Epidermal melanocyte (primary cell): Measurements from ENCODE around the gene MYH9.
A peak's percentile ranks its signal among the peaks of the same experiment; 100 is the strongest.
"Not testable (repeated sequence)": the region's sequence is repeated elsewhere in the genome, so short reads cannot be mapped to it uniquely, and the experiment has no call there.

Experiments used
- DNase-seq: peaks from one replicate; pipeline ENCODE4 v3.0.0; 2011; ENCODE audit warnings: low spot score; ENCODE audit not compliant: insufficient read length

Gene MYH9

DNA sequence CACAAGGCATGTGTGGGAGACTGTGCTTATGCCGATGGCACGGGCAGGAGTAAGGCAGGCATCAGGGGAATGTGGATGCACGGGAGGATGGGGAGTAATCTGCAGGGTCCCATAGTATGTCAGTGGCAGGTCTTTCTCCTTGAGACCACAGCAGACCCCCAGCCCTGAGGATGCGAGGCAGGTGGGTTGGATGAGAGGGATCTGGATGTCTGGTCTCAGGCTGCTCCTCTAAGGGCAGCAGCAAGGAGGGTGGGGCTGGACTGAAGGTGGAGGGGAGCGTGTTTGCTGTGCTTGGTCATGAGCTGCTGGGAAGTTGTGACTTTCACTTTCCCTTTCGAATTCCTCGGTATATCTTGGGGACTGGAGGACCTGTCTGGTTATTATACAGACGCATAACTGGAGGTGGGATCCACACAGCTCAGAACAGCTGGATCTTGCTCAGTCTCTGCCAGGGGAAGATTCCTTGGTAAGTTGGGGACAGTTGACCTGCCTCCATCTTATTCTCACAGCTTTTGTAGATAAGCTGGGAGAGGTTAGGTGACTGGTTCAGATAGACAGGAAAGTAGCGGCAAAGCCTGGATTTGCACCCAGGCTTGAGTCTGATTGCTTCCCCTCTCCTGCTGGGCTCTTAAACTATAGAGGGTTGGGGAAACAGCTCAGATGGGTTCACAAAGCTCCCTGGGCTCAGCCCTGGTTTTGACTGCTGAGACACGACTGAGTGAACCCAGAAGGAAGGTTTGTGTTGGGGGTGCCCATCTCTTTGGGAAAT is 134.8 kb downstream of the MYH9 start, which contains the start of gene APOL1:
Gene APOL1 (plus strand): TSS at position 380 of the 769 bp plus-strand sequence. CDS start 1,823 bp downstream, outside the sequence.
- no peak for DNase-seq

DNA sequence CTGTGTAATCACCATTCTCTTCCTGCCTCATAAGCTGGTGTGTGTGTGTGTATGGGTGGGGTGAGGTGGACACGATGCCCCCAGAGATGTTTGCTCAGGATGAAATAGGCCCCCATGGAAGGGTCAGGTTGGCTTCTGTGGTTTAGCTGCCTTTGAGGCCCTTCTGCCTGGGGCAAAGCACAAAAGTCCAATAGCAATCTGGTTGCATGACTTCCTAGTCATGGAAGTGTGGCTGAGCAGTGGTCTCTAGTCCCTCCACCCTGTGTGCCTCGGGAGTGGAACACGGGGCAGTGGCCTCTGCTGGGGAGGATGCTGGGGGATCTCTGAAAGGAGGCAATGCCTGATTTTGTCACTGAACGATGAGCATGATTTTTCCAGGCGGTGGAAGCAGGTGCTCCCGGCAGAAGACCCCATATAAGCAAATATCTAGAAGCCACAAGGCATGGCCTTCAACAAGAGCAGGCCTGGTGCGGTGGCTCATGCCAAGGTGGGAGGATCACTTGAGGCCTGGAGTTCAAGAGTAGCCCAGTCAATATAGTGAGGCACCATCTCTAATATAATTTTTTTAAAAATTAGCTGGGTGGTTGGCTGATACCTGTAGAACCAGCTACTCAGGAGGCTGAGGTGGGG is 135.7 kb downstream of the MYH9 start:
- DNase-seq, result not testable (repeated sequence)

DNA sequence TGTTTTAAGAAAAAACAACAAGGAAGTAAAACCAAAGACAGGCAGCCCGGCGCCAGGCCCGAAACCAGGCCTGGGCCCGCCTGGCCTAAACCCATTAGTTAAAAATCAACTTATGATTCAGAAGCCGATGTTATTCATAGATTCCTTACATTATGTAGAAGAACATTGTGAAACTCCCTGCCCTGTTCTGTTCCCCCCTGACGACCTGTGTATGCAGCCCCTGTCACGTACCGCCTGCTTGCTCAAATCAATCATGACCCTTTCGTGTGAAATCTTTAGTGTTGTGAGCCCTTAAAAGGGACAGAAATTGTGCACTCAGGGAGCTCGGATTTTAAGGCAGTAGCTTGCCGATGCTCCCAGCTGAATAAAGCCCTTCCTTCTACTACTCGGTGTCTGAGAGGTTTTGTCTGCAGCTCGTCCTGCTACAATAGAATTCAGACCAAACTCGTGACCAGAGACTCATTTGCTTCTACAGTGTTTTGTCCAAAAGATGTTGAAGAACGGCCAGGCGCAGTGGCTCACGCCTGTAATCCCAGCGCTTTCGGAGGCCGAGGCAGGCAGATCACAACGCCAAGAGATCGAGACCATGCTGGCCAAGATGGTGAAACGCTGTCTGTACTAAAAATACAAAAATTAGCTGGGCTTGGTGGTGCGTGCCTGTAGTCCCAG is 137.3 kb downstream of the MYH9 start:
- not testable (repeated sequence) for DNase-seq

DNA sequence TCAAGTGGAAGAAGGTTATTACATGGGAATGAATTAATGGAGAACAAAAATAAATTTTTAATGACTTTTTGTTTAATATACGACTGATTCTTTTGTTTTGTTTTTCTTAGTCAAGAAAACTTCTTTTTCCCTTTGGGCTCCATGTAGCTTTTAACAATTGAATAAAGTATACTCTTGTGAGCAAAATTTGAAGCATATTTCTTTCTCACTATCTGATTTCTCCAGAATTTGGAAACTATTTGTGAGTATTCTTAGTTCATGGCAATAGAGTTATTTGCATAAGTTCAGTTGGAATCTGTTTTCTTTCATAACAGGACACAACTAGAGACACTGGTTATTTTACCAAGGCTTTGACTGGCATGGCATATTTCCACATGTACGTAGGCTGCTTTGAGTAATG is 138.6 kb downstream of the MYH9 start:
- no peak for DNase-seq

DNA sequence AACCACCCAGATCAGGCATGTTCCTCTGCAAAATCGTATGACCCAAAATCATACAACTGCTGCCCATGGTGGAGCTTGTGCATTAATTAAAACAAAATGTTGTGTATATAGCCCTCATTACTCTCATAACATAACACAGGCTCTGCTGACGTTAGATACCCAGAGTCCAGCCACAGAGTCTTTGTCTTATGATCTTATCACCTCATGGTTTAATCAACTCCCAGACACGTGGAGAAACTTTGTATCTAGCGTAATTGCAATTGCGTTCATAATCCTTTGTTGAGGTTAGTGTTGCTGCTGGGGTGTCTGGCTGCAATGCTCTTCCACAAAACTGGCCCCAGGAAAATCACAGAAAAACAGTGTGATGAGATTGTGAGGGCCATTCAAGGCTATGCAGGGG is 139.8 kb downstream of the MYH9 start:
- no peak for DNase-seq

DNA sequence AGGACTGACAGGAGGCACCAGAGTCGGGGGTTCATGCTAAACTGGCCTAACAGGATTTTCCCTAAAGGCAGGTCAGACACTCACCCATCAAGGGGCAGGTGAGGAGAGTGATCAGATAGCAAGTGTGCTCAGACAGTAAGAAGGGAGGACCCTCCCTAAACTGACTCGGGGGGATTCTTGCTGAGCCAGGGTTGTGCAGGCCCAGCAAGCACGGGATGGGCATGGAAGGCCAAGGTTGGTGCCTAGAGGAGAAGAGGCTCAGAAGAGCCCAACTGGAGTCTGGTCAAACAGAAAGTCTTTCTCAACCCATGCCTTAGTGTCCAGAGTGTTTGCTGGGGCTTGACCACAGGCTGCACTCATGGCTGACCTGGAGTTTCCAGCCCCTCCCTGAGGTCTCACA is 141.0 kb downstream of the MYH9 start:
- DNase-seq, result no peak

DNA sequence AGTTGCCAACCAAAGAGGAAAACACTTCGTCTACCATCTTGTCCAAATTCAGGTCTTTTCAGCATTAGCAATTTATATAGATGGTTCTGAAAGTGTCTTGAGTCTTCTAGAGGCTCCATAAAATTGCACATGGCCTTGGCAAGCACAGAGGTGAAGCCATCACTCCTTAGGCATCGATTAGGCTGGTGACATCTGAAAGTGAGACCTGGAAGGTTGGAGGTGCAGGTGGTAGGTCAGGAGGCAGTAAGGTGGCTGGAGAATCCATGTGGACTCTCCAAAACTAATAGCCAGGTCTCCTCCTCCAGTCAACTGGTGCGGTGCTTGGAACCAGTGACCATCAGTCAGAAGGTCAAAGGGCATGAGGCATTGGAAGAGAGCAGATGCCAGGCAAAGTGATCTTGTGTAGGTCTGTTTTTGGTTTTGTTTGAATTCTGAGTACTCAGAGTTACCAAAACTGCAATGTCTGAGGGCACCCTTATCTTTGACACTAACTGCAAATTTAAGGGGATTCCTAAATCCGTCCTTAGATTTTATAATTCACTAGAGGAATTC is 141.9 kb downstream of the MYH9 start:
- no peak for DNase-seq

DNA sequence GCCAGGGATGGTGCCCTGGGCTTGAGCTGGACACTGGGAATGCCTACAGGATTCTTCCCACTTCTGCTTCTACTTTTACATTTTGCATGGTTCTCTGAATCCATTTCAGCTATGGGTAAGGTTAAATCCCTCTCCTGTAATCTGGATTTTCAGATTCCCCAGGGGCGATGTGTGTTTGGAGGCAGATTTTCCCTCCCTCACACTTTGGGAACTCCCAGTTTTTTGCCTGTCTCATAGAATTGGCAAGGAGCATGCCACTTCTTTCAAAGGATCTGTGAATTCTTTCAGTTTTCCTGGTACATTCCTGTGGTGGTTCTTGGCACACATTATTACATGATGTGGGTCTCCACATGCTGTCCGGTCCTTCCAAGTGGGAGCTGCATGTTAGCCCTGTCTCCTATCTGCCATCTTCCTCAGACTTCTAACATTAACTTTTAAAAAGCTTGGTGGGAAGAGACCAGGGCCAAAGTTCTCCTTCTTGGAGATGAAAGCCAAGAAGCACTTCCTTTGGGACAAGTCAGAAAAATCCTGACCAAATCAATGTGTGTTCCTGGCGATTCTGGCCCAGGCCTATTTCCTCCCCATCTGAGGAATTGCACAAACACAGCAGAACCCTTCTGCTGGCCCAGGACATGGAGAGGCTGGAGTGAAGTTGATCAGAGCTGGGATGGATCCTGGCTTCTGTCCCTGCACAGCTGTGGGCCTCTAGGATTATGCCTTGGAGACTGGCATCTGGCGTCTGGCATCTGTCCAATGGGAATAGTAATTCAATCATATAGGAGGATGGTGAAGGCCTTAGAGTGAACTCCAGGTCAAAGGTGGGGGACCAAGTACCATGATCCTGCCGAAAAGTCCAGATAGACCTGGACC is 143.0 kb downstream of the MYH9 start:
- DNase-seq, result no peak

DNA sequence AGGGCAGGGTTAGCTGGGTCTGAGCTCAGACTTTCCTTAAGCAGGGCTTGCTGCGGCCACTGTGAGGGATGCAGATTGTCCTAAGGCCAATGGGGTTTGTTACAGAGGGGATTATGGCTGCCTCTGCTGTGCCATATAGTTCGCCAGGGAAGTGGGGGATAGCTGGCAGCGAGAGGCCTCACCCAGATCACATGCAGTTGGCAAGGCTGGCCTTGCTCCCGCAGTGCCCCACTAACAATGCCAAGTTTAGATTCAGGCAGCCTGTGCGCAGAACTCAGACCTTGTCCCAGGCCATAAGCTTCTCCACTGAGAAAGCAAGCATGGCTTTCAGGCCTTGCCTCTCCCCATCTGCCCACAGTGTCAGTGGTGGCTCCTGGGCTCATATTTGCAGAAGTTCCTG is 143.8 kb downstream of the MYH9 start:
- DNase-seq, result no peak

DNA sequence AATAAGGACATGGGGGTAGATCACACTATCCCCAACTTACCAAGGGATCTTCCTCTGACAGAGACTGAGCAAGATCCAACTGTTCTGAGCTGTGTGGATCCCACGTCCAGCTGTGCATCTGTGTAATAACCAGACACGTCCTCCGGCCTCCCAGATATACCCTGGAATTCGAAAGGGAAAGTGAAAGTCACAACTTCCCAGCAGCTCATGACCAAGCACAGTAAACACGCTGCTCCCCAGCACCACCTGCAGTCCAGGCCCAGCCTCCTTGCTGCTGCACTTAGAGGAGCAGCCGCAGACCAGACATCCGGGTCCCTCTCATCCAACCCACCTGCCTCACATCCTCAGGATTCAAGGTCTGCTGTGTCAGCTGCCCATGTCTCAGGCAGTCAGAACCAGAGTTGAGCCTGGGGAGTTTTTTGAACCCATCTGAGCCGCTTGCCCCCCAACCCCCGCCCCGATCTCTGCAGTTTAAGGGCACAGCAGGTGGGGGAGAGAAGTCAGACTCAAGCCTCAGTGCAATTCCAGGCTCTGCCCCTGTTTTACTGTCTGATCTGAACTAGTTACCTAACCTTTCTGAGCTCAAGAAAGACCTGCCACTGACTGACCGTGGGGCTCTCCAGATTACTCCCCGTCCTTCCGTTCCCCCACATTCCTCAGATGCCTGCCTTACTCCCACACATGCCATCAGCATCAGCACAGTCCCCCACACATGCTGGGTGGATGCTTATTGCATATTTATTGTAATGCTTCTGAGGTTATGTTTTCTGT is 148.2 kb downstream of the MYH9 start, which contains the start of gene APOL2:
Gene APOL2 (minus strand): TSS at position 127 of the 771 bp plus-strand sequence. CDS start 6,365 bp downstream, outside the sequence.
- peak; percentile 87 for DNase-seq

DNA sequence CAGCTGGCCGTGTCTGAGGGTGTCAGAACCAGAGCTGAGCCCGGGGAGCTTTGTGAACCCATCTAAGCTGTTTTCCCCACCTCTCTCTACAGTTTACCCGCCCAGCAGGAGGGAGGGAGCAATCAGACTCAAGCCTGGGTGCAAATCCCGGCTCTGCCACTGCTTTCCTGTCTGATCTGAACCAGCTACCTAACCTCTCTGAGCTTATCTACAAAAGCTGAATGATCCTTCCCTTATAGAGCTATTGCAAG is 148.7 kb downstream of the MYH9 start:
- no peak for DNase-seq

DNA sequence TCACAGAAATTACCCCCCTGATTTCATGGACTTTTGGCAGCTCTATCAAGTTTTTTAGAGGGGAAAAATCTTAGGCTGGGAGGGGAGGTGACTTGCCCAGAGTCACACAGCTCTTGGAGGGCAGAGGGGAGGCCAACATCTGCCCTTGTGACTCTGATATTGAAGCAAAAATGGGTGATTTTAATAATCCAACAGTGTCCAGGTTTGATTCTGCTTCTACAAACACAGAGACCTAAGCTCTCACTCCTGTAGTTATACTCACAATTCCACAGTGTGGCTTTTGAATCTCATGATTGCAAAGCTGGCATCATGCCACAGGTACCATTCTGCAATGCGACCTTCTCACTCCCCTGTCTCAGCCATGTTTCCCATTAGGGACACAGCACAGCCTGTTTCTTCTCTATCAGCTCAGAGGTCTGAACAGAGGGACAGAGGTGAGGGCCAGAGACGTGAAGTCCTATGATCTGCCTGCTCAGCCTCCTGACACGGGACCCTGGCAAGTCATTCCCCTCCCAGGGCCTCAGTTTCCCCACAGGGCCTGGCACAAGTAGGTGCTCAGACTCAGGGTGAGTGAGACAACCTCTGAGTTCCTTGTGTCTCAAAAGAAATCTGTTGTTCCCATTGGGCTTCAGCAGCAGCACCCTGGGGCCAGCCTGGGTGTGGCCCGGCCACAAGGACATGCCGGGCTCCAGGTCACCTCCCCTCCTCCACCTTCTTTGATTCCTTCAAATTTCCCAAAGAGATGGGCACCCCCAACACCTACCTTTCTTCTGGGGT is 149.2 kb downstream of the MYH9 start:
- DNase-seq, result no peak

DNA sequence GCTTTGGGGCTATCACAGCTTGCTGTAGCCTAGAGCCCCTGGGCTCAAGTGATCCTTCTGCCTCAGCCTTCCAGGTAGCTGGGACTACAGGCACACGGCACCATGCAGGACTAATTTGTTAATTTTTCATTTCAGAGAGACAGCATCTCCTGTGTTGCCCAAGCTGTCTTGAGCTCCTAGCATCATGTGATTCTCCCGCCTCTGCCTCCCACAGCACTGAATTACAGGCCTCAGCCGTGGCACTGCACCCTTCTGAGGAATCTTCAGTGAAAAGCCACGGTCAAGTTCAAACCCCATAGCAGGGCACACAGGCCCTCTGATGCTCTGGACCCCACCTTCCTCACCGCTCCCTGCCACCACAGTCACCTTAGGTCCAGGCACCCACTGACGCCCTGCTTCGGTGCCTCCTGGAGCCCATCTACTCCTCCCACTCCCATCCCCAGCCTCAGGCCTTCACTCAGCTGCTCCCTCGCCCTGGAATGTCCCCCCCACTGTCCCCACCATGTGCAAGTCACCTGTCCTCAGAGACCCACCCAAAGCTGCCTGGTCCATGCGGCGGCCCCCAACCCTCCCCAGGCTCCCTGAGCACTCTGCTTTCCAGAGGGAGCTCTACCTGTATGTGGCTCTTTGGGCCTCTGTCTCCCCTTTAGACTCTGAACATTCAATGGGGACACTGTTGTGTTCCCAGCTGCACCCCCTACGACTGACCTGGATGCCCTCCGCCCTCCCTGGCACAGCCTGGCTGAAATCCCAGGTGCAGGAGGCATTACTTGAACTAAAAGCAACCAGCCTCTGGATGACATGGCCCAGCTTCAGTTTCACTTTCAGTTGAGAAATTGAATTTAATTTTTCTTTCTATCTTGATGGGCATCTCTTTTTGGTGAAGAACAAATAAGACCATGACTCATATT is 150.1 kb downstream of the MYH9 start:
- DNase-seq, result no peak

DNA sequence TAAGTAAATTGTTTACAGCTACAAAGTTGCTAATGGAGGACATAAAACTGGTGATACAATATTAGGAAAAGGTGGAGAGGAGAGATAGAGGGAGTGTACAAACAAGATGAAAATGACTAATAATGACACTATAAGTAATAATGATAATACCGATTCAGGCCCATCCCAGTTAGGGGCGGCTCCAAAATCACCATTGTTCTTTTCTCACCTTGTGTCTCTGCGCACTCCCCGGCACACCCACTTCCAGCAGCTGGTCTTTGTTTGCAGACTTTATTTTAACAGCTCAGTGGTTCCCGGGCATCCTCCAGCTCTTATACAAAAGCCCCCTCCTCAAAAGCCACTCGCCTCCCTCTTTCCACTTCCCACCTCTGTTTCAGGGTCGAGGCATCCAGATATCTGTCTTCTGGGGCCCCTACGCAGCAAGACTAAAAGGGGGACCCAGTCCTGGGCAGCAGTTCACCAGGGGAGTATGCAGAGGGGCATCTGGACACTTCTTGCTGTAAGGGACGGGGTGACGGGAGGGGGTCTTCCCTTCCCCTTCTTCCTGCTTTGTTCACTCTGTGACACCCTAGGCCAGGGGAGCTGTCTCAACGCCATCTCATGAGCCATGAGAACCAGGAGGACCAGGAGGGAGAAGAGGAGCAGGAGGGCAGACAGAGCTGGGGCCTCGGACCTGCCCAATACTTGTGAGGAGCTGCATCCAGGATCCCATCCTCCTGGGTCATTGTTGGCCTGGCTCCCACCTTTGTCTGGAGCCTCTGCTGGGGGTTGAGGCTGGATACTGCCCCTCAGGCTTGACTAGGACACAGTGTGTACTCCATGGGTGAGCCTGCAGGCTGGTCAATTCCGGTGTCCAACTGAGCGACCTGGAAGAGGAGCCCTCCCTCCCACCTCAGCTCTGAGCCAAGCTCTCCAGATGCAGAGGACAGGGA is 151.1 kb downstream of the MYH9 start:
- no peak for DNase-seq

DNA sequence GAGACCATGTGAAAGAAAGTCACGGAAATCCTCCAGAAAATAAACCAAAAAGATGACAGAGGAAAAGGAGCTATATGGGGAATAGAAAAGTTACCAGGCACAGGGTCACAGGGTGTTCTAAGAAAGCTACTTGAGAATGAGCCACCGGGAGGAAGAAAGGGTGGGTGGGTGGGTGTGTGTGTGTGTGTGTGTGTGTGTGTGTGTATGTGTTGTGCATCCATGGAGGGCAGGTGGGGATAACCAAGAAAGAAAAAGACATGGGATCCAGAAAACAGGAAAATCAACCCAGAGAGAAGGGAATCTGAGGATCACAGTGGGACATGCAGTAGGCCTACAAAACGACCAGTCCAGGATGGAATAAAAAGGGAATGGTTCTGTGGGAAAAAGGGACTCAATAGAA is 152.2 kb downstream of the MYH9 start:
- DNase-seq, result no peak

DNA sequence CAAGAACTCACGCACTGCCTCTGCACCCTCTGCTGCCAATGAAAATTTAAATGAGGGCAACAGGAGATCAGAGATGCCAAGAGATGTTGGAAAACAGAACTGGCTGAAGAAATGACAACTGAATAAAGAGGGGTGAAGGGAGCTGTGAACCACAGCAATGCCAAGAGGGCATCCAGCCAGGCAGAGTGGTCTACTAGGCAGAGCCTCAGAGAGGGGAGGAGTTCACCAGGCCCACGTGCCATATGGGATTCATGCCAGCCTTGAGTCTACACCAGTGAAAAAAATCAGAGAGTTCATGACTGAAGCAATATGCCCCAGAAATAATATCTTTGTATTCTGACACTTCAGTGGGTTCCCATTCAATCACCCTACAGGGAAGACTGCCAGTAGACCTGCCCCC is 152.8 kb downstream of the MYH9 start:
- DNase-seq, result no peak

DNA sequence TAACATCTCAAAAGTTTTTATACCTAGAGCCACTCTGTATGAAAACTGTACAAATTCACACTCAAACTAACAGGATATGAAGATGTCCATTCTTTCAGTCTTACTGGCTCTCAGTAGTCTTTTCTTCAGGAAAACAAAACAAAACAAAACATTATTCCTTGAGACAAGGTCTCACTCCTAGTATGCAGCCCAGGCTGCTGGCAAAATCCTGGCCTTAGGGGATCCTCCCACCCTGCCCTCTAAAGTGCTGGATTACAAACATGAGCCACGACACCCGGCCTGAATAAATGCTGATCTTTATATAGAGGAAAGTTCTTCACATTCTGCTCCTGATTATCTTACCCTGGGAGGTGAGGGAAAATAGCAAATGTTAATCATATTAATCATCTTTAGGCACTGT is 153.6 kb downstream of the MYH9 start:
- no peak for DNase-seq

DNA sequence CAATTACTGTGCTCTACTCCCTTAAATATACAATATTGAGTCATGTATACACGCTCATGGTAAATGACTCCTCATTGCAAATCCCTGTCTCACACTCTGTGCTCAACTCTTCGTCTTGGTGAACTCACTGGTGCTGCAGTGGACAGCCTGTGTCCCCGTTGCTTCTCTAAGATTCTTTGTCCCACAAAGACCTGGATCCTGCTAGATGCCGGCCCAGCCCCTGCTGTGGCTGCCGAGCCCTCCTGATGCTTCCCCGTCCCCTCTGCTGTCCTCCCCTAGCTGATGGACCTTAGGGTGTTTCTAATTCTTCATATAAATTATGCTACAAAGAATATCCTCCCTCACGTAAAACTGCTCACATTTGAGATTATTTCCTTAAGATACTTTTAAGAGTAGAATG is 154.0 kb downstream of the MYH9 start:
- DNase-seq, result no peak
